HG02981 (cell line): ENCODE results near the gene BTRC.

Source experiments
- ATAC-seq: cut with Tn5 transposase; IDR thresholded peaks from one replicate; pipeline ENCODE4 v1.9.1; 2021; ENCODE audit warnings: mild to moderate bottlenecking, moderate library complexity; ENCODE audit not compliant: unreplicated experiment

Gene BTRC

GRCh38 chr10:101476383-101476782 lies 122.4 kb downstream of the BTRC start:
- ATAC-seq = no peak

- no peak for ATAC-seq
Observed at GRCh38 chr10:101478956-101479355, 125.0 kb downstream of the BTRC start.

GRCh38 chr10:101481256-101481655 lies 127.3 kb downstream of the BTRC start:
- no peak for ATAC-seq

GRCh38 chr10:101482568-101482967 lies 128.6 kb downstream of the BTRC start:
- ATAC-seq = no peak

GRCh38 chr10:101484175-101484745 lies 130.3 kb downstream of the BTRC start:
- ATAC-seq = no peak

GRCh38 chr10:101485207-101485606 lies 131.2 kb downstream of the BTRC start:
- no peak for ATAC-seq

GRCh38 chr10:101485681-101486554 lies 132.0 kb downstream of the BTRC start:
- no peak for ATAC-seq

GRCh38 chr10:101487399-101487798 lies 133.4 kb downstream of the BTRC start:
- no peak for ATAC-seq

GRCh38 chr10:101489355-101489754 lies 135.4 kb downstream of the BTRC start:
- ATAC-seq = no peak

GRCh38 chr10:101490026-101490425 lies 136.1 kb downstream of the BTRC start:
- ATAC-seq = no peak

- ATAC-seq = no peak
Observed at GRCh38 chr10:101492205-101492604, 138.2 kb downstream of the BTRC start.

GRCh38 chr10:101492814-101493213 lies 138.8 kb downstream of the BTRC start:
- no peak for ATAC-seq

- ATAC-seq = no peak
Observed at GRCh38 chr10:101493249-101493648, 139.3 kb downstream of the BTRC start.

- no peak for ATAC-seq
Observed at GRCh38 chr10:101493782-101494281, 139.9 kb downstream of the BTRC start.

- ATAC-seq = no peak
Observed at GRCh38 chr10:101494650-101495049, 140.7 kb downstream of the BTRC start.

- no peak for ATAC-seq
Observed at GRCh38 chr10:101495324-101495925, 141.5 kb downstream of the BTRC start.

GRCh38 chr10:101504438-101504837 lies 150.5 kb downstream of the BTRC start:
- ATAC-seq = no peak

- ATAC-seq = no peak
Observed at GRCh38 chr10:101506829-101507661, 153.1 kb downstream of the BTRC start.

GRCh38 chr10:101507828-101508227 lies 153.9 kb downstream of the BTRC start:
- ATAC-seq = no peak

- no peak for ATAC-seq
Observed at GRCh38 chr10:101511938-101512337, 158.0 kb downstream of the BTRC start.

GRCh38 chr10:101512738-101513137 lies 158.8 kb downstream of the BTRC start:
- ATAC-seq = no peak
